Choroid plexus epithelial cell (primary cell): ENCODE results near the gene VIPR2.
A peak's percentile ranks its signal among the peaks of the same experiment; 100 is the strongest.

ENCODE experiments used
- DNase-seq: peaks from one replicate; pipeline ENCODE4 v3.0.0-alpha.2; 2010; ENCODE audit warnings: low read depth
- H3K4me3 ChIP-seq: 2 replicates; pipeline ENCODE4 v1.5.1; 2011; ENCODE audit warnings: low read depth, mild to moderate bottlenecking, control low read depth, low read length, moderate library complexity
- TF ChIP-seq, protein P1 (sequence below): conservative IDR thresholded peaks from 2 replicates; pipeline ENCODE4 v1.5.1; 2011; ENCODE audit warnings: low read depth, mild to moderate bottlenecking, control low read depth, inconsistent platforms, low read length, moderate library complexity

The VIPR2 gene

GRCh38 chr7:159146084-159146858, 1.6 kb upstream of the VIPR2 start:
- DNase-seq = no peak
- TF ChIP-seq, protein P1, sequence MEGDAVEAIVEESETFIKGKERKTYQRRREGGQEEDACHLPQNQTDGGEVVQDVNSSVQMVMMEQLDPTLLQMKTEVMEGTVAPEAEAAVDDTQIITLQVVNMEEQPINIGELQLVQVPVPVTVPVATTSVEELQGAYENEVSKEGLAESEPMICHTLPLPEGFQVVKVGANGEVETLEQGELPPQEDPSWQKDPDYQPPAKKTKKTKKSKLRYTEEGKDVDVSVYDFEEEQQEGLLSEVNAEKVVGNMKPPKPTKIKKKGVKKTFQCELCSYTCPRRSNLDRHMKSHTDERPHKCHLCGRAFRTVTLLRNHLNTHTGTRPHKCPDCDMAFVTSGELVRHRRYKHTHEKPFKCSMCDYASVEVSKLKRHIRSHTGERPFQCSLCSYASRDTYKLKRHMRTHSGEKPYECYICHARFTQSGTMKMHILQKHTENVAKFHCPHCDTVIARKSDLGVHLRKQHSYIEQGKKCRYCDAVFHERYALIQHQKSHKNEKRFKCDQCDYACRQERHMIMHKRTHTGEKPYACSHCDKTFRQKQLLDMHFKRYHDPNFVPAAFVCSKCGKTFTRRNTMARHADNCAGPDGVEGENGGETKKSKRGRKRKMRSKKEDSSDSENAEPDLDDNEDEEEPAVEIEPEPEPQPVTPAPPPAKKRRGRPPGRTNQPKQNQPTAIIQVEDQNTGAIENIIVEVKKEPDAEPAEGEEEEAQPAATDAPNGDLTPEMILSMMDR = no peak
- H3K4me3 ChIP-seq = no peak overlapping the region

GRCh38 chr7:159145490-159145855, 806 bp upstream of the VIPR2 start:
- TF ChIP-seq, protein P1 = no peak
- DNase-seq = no peak
- H3K4me3 ChIP-seq = no peak overlapping the region

DNA sequence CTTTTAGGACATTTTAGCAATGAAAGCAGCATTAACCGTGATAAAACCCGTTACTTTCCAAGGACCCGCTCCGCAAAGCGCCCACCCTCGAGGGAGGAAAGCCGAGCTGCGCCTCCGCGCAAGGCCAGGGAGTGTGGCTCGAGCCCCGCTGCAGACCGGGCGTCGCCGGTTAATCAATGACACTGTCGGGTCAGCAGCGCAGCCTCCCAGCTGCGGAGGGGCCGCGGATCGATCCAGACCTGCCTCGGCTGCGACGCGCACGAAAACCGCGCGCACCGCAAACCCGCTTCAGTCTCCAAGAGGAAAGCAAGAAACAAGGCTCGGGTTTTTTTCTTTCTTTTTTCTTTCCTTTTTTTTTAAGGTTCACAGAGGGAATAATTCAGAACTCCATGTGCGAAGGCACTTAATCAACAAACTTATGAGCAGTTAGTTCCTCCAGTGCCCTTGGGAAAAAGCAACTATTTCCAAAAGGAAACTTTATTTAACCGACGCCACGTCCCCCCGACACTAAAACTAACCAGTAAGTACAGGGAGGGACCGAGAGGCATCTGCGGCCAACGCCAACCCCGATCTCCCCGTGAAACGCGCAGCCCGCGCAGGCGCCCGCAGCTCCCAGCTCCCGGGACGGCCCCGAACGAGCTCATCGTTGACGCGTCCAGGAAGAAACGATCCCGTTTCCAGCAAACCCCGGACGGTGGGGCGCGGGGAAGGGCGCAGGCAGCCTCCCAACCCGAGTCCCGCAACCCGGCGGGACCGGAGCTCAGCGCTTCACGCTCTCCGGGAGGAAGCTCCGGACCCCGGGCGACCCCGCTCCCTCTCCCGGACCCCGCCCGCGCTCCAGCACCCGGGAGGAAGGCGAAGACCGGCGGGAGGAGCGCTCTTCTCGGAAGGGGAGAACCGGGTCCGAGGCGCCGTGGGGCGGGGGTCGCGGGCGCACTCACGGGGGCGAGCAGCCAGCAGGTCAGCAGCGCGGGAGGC, 598 bp downstream of the VIPR2 start:
- DNase-seq = peak; percentile 4
- H3K4me3 ChIP-seq = peak overlapping the region; percentile 17
- TF ChIP-seq, protein P1 = no peak

DNA sequence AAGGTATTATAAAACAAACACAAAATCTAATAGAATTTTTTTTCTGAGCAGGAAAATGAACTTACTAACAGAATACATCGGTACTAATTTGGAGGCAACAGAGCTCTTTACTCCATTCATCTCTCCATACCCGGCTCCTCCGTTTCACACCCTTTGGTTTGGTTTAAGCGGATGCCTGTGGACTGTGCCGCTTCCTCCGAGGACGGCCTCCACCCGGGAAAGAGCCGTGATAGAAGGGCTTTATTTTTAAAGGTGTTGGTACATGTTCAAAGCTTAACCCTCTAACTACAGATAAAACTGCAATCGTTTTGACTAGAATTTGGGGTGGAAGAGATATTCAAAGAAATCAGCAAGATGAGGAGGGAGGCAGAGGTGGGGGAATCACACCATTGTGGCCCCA, 1.9 kb downstream of the VIPR2 start:
- H3K4me3 ChIP-seq = no peak overlapping the region
- no peak for DNase-seq
- TF ChIP-seq, protein P1 = no peak

DNA sequence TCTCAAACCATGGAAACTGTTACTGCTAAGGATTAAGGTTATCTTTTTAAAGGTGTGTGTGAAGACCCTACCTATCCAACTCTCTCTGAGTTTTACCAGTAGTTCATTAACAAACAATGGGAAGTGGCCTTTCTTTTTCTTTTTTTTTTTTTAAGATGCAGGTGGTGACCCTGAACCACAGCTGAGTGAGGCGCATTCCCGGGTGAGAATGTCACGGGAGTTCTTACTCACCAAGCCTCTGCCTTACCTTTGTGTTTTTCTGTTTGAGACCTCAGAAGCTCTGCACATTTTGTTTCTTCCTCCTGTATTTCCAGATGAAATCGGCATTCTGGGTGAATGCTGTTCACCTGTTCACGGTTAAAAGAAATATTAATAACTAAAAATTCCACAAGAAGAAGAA, 2.5 kb downstream of the VIPR2 start:
- H3K4me3 ChIP-seq = no peak overlapping the region
- DNase-seq = no peak
- TF ChIP-seq, protein P1 = no peak

DNA sequence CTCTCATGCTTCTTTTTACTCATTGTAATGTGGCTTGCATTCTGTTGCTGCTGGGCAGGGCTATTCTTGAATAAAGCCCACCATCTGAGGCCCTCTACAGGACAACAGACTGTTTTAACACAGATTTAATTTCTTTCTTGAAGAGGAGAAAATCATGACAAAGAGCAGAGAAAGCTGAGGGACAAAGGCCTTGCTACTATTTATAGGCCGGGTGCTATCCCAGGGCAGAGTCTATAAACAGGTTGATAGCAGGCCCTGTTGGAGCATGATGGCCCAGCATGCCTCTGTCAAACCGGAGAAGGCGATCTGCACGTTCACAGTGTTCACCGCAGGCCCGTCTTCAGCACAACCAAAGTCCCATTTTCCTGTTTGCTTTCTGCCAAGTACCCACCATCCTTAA, 3.0 kb downstream of the VIPR2 start:
- TF ChIP-seq, protein P1 = no peak
- H3K4me3 ChIP-seq = no peak overlapping the region
- no peak for DNase-seq

DNA sequence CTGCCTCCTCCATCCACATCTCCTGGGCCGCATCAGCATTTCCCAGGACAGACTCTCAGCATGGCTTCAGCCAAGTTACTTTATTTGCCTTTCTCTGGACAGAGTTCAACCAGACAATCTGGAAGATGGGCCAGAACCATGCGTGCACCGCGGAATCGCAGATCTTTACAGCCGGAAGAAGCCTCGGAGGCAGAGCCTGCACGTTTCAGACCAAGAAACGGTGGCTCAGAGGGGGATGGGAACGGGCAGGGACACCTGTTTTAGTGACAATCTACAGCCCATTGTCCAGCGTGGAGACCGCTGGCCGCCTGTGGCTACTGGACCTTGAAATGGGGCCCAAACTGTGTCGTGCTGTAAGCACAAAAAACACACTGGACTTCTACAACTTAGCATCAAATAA, 3.5 kb downstream of the VIPR2 start:
- DNase-seq = no peak
- H3K4me3 ChIP-seq = no peak overlapping the region
- TF ChIP-seq, protein P1 = no peak
